ENCODE measurements around the gene ADIPOR2. TPM values are rescaled to one million over a fixed set of nuclear protein-coding genes. Genes with fewer than 3 reads are reported as not detected.

ADIPOR2 gene
- total RNA-seq, 4 donors from 2014 or later = 29.5 to 44.3 (median 37.1) TPM

- no peak overlapping the region for H3K4me3 ChIP-seq (ENCODE audit: low read depth, poor library complexity, severe bottlenecking)
- TF ChIP-seq, protein P1, sequence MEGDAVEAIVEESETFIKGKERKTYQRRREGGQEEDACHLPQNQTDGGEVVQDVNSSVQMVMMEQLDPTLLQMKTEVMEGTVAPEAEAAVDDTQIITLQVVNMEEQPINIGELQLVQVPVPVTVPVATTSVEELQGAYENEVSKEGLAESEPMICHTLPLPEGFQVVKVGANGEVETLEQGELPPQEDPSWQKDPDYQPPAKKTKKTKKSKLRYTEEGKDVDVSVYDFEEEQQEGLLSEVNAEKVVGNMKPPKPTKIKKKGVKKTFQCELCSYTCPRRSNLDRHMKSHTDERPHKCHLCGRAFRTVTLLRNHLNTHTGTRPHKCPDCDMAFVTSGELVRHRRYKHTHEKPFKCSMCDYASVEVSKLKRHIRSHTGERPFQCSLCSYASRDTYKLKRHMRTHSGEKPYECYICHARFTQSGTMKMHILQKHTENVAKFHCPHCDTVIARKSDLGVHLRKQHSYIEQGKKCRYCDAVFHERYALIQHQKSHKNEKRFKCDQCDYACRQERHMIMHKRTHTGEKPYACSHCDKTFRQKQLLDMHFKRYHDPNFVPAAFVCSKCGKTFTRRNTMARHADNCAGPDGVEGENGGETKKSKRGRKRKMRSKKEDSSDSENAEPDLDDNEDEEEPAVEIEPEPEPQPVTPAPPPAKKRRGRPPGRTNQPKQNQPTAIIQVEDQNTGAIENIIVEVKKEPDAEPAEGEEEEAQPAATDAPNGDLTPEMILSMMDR (IDR thresholded peaks at IDR 0.05) = no peak
- no peak for TF ChIP-seq POLR2A (IDR thresholded peaks at IDR 0.05)
- WGBS, 2 donors = 59 to 60% methylated on average over 23 to 25 of the region's 25 CpGs
- peak; percentile 92 to 97 for DNase-seq (ENCODE audit: low spot score in 2 of 2)
- intact Hi-C loops (cut with DNase I; ENCODE audit: low total_unique reads) = no loop called here
Observed at GRCh38 chr12:1804545-1805332, 113.9 kb downstream of the ADIPOR2 start.

DNA sequence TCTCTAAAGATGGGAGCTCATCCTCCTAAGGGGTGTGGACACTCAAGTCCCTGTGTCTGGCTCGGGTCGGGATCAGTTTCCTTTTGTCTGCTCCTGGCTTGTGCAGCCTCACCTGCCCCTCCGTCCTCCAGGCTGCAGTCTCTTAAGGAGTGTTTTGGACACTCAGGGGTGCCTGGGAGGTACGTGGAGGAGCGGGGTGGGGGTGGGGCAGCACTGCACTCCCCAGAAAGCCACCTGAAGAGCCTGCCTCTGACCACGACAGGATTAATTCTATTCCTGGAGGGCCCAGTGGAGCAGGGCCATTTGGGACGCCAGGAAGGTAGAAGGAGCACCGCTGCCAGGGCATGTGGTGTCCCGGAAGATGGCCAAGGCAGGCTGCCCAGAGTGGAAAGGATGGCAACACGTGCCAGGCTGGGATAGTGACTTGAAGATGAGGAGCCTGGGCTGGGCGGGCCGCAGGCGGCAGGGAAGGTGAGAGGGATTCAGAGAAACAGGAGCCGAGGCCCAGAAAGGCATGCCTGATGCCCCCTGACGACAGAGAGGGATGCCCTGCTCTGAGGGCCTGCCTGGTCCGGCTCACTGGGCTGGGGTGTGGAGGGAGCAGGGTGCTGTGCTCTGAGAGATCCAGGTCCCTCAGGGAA is 114.7 kb downstream of the ADIPOR2 start:
- no peak for DNase-seq (ENCODE audit: low spot score in 2 of 2)
- WGBS, 2 donors = 88 to 89% methylated on average over 16 of the region's 16 CpGs
- no peak overlapping the region for H3K4me3 ChIP-seq (ENCODE audit: low read depth, poor library complexity, severe bottlenecking)
- no peak for TF ChIP-seq POLR2A (IDR thresholded peaks at IDR 0.05)
- TF ChIP-seq, protein P1 (IDR thresholded peaks at IDR 0.05) = no peak
- intact Hi-C loops (cut with DNase I; ENCODE audit: low total_unique reads) = no loop called here

DNA sequence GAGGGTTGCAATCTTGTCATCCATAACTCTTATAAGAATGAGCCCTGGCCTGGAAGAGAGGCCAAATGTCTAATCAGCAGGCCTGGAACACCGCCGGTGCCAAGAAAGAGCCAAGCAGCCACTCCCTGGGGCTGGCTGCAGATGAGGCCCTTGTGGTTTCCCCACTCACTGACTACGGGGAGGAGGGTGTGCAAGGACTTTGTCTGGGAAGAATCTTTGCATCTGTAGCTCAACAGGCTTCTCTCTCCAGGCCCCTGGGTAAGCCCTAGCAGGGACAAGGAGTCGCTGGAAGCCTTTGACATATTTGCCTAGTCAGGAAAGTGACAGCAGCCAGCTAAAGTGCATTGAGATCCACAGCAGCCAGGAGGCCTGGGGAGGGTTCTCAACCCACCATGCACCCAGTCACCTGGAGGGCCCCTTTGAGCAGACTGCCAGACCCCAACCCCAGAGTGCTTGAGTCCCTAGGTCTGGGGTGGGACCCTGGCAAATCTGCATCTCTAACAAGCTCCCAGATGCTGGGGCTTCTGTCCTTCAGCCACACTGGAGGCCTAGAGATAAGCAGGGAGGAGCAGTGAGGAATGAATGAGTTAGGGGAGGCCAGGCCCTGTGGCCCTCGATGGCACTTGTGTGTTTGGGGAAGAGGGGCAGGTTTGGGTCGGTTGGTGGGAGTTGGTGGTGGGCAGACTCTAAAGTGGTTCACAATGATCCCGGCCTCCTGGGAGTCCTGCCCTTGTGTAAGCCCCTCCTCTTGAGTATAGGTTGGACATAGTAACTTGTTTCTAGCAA is 115.6 kb downstream of the ADIPOR2 start:
- TF ChIP-seq, protein P1 (IDR thresholded peaks at IDR 0.05) = no peak
- no peak for TF ChIP-seq POLR2A (IDR thresholded peaks at IDR 0.05)
- intact Hi-C loops (cut with DNase I; ENCODE audit: low total_unique reads) = no loop called here
- WGBS, 2 donors = 38 to 66% methylated on average over 7 of the region's 7 CpGs
- no peak for DNase-seq (ENCODE audit: low spot score in 2 of 2)
- H3K4me3 ChIP-seq (ENCODE audit: low read depth, poor library complexity, severe bottlenecking) = no peak overlapping the region

- intact Hi-C loops (cut with DNase I; ENCODE audit: low total_unique reads) = no loop called here
- 89 to 91% methylated on average over 14 to 15 of the region's 15 CpGs for WGBS, 2 donors
- TF ChIP-seq POLR2A (IDR thresholded peaks at IDR 0.05) = no peak
- TF ChIP-seq, protein P1 (IDR thresholded peaks at IDR 0.05) = no peak
- no peak for DNase-seq (ENCODE audit: low spot score in 2 of 2)
- no peak overlapping the region for H3K4me3 ChIP-seq (ENCODE audit: low read depth, poor library complexity, severe bottlenecking)
Observed at GRCh38 chr12:1807087-1807860, 116.4 kb downstream of the ADIPOR2 start.

DNA sequence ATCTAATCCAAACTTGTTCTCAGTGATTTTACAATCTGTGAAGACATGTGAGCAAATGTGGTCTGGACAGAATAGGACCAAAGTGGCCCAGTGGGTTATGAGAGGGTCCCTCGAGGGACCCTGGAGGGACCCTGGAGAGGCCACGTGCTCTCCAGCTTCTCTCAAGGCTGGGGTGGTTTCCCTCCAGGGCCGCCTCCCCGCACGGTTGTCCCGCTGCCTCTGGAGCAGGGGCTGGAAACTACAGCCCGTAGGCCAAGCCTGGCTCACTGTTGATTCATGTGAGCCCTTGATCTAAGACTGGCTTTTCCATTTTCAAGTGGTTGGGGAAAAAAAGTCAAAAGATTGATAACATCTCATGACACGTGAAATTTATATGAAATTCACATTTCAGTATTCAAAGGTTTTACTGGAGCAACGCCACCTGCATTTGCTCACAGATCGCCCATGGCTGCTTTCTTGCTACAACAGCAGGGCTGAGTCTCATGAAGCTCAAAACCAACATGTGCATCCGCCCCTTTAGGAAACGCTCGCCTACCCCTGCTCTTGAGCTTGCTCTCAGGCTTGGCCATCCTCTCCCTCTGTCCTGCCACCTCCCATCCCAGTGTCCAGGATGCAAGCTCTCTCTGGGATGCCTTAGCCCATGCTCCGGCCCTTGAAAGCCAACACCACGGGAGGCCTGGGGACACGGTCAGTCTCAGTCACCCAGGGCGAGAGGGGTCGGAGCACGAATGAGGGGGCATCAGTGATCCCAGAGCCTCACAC is 117.3 kb downstream of the ADIPOR2 start:
- TF ChIP-seq, protein P1 (IDR thresholded peaks at IDR 0.05) = no peak
- TF ChIP-seq POLR2A (IDR thresholded peaks at IDR 0.05) = no peak
- no peak overlapping the region for H3K4me3 ChIP-seq (ENCODE audit: low read depth, poor library complexity, severe bottlenecking)
- intact Hi-C loops (cut with DNase I; ENCODE audit: low total_unique reads) = no loop called here
- 85 to 86% methylated on average over 19 of the region's 19 CpGs for WGBS, 2 donors
- DNase-seq (ENCODE audit: low spot score in 2 of 2) = no peak

Measured in lower leg skin (tissue), 4 donors.